T-helper 2 cell treated with Interferon-gamma antibody and Interleukin-4, amounts not matched to agents 5 μg/mL and 100 μg/mL, for 36 hours (primary cell): ENCODE results near the gene DUSP6.

ENCODE experiments used
- DNase-seq: peaks from one replicate; pipeline ENCODE4 v3.0.0; 2021; ENCODE audit warnings: low spot score
- H3K27ac Mint-ChIP-seq: one replicate; pipeline ENCODE4 v1.8.0; 2021; ENCODE audit warnings: mild to moderate bottlenecking, mixed read lengths
- H3K27me3 Mint-ChIP-seq: one replicate; pipeline ENCODE4 v1.8.0; 2021; ENCODE audit warnings: low read depth, mixed read lengths
- H3K36me3 Mint-ChIP-seq: one replicate; pipeline ENCODE4 v1.8.0; 2021; ENCODE audit warnings: low read depth, mixed read lengths
- H3K4me1 Mint-ChIP-seq: one replicate; pipeline ENCODE4 v1.8.0; 2021; ENCODE audit warnings: low read depth, mixed read lengths
- H3K4me3 Mint-ChIP-seq: one replicate; pipeline ENCODE4 v1.8.0; 2022; ENCODE audit warnings: mild to moderate bottlenecking, moderate library complexity, mixed read lengths
- H3K9me3 Mint-ChIP-seq: one replicate; pipeline ENCODE4 v1.8.0; 2021; ENCODE audit warnings: mixed read lengths

The DUSP6 gene

GRCh38 chr12:89383235-89384049 is 31.1 kb upstream of the DUSP6 start:
- H3K36me3 Mint-ChIP-seq: no peaks in the 10 kb centered on the region
- H3K4me1 Mint-ChIP-seq: peaks cover 26% of the 10 kb centered on the region
- H3K4me3 Mint-ChIP-seq: no peak overlapping the region
- no peaks in the 10 kb centered on the region for H3K27me3 Mint-ChIP-seq
- no peak for DNase-seq
- H3K9me3 Mint-ChIP-seq: no peaks in the 10 kb centered on the region
- peak overlapping the region; percentile 13 for H3K27ac Mint-ChIP-seq

DNA sequence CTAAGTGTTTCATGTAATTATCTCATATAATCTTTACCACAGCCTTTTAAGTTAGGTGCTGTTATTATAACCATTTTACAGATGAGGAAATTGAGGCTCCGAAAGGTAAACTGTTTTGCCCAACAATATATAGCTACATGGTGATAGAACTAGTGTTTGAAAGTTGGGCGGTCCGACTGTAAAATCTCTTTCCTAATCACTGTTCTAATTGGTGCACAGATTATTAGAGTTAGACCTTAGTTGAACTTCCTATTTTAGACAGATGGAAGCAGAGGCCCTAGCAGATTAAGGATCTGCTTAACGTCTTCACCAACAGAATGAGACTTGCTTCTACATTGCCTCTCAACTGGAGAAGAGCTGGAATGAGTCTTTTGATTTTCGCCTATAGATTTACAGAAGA is 30.0 kb upstream of the DUSP6 start:
- Mint-ChIP-seq H3K36me3 (peaks cover 4% of the 10 kb centered on the region), H3K4me1 (peaks cover 26% of the 10 kb centered on the region), H3K4me3 (no peak overlapping the region), H3K27me3 (no peaks in the 10 kb centered on the region), H3K9me3 (peaks cover 3% of the 10 kb centered on the region), H3K27ac (no peak overlapping the region)
- DNase-seq: no peak

GRCh38 chr12:89379839-89380467 is 27.7 kb upstream of the DUSP6 start:
- no peak overlapping the region for H3K4me3 Mint-ChIP-seq
- no peak for DNase-seq
- peaks cover 13% of the 10 kb centered on the region for H3K36me3 Mint-ChIP-seq
- H3K27ac Mint-ChIP-seq: no peak overlapping the region
- peaks cover 41% of the 10 kb centered on the region for H3K4me1 Mint-ChIP-seq
- H3K9me3 Mint-ChIP-seq: peaks cover 3% of the 10 kb centered on the region
- H3K27me3 Mint-ChIP-seq: no peaks in the 10 kb centered on the region

- Mint-ChIP-seq H3K36me3 (peaks cover 14% of the 10 kb centered on the region), H3K4me1 (peaks cover 35% of the 10 kb centered on the region), H3K9me3 (peaks cover 3% of the 10 kb centered on the region)
These were observed 27.0 kb upstream of the DUSP6 start for GRCh38 chr12:89379148-89379838.

DNA sequence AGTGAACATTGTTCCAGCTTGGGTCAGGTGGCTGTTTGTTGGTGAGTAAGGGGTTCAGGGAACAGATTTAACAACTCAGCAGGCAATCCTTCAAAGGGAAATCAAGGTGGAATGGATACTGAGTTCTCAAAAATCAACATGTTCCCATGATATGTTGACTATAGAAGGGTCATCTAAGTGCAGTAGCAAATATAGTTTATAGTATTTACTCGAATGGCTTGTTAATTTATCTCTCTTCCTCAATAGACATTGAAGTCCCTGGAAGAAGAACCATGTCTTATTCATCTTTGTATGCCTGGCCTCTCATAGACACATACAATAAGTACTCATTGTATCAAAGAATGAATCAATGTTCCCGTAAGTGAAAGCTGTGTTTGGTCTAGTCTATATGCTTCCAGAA is 24.5 kb upstream of the DUSP6 start:
- no peak for DNase-seq
- peak overlapping the region; percentile 19 for H3K4me3 Mint-ChIP-seq
- H3K27ac Mint-ChIP-seq: peak overlapping the region; percentile 74
- H3K4me1 Mint-ChIP-seq: peaks cover 31% of the 10 kb centered on the region
- no peaks in the 10 kb centered on the region for H3K27me3 Mint-ChIP-seq
- H3K36me3 Mint-ChIP-seq: peaks cover 16% of the 10 kb centered on the region
- H3K9me3 Mint-ChIP-seq: peaks cover 3% of the 10 kb centered on the region

More at GRCh38 chr12:89379148-89379838, 27.0 kb upstream of the DUSP6 start:
- Mint-ChIP-seq H3K27ac (no peak overlapping the region), H3K4me3 (no peak overlapping the region), H3K27me3 (no peaks in the 10 kb centered on the region)
- no peak for DNase-seq

- H3K4me1 Mint-ChIP-seq: peaks cover 33% of the 10 kb centered on the region
- peaks cover 16% of the 10 kb centered on the region for H3K36me3 Mint-ChIP-seq
- no peaks in the 10 kb centered on the region for H3K27me3 Mint-ChIP-seq
- peaks cover 3% of the 10 kb centered on the region for H3K9me3 Mint-ChIP-seq
- peak overlapping the region; percentile 40 for H3K4me3 Mint-ChIP-seq
- no peak for DNase-seq
- H3K27ac Mint-ChIP-seq: peak overlapping the region; percentile 74
These were observed 23.9 kb upstream of the DUSP6 start for GRCh38 chr12:89376202-89376529.

DNA sequence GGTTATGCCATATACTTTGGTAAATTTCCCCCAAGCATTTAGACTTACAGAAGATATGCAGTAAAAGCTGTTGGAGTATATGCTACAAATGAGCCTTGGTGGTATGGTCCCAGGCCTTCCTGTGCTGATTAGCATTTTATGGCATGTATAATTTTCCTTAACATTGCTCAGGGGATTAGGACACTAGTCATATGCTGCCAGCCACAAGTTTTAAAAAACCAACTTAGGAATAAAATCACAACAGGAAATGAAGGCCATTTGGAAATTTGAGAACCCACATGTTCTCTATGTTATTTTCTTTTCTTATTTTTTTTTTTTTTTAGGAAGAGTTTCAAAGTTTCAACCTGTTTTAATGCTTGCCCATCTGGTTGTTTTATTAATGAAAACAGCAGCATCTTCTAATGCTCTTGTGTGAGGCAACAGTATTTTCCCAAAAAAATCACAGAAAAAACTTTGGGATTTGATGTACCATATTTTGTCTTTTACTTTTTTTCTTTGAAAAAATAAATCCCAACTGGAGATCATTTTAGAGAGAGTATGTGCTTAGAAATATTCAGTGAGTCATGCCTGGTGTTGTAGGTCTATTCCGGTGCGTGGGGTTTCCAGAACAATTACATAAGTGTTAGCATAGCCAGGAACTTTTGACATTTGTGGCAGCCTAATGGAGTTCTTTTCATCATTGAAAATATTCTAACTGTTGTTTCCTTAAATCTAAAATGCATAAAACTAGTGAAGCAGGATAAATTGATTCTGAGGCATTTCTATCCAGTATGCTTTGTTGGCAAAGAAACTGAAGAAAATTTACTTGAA is 21.7 kb upstream of the DUSP6 start:
- Mint-ChIP-seq H3K27ac (no peak overlapping the region), H3K27me3 (no peaks in the 10 kb centered on the region), H3K9me3 (peaks cover 3% of the 10 kb centered on the region), H3K4me3 (no peak overlapping the region), H3K4me1 (peaks cover 39% of the 10 kb centered on the region), H3K36me3 (peaks cover 16% of the 10 kb centered on the region)
- no peak for DNase-seq

DNA sequence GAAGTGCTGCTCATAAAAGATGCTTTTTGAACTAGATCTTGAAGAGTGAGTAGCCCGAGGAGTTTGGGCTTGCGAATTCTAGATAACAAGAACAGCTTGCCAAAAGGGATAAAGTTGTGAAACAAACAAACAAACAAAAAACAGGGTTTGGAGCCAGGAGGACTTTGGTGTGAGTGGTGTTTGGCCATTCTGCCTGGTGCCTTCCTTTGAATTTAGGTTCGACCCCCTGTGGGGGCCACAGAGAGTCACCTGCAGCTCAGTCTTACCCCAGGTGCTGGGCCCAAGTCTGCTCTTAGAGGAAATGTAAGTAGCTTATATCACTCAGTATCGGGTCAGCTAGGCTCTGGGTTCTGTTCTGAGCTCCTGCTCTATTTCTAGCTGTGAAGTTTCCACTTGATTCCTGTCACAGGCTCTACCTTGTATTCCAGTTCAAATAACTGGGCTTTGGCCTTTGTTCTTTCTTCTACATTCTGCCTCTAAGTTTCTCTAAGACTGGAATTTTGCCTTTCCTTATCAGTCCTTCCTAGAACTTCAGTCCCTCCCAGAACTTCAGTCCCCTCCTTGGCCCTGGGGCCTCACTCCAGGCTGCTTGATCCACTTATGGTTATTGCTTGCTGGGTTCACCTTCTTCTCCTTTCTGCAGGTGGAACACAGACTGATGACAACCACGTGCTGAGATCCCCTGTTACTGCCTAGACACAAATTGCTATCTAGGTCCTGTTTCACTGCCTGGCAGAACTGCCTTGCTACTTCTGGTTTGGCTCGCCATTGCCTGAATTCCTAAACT is 20.5 kb upstream of the DUSP6 start:
- Mint-ChIP-seq H3K9me3 (peaks cover 2% of the 10 kb centered on the region), H3K4me3 (no peak overlapping the region), H3K4me1 (peaks cover 38% of the 10 kb centered on the region), H3K27me3 (no peaks in the 10 kb centered on the region), H3K36me3 (peaks cover 14% of the 10 kb centered on the region), H3K27ac (no peak overlapping the region)
- DNase-seq: no peak

DNA sequence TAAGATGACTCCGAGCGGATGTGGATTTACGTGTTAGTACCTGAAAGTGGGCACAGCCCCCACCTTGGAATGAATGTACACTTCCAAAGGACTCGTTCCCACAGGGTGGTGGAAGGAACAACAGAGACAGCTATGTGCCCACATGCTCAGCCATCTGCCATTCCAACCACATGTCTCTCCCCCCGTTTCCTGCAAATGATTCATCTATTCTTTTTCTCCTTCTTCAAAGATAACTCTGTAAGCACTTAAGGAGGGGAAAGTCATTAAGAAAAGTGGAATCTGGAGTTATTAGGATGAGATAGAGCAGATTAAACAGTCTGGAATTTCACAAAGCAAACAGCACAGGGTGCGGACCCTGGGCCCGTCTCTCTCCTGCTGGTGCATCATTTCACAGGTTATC is 18.5 kb upstream of the DUSP6 start:
- H3K36me3 Mint-ChIP-seq: peaks cover 5% of the 10 kb centered on the region
- H3K27ac Mint-ChIP-seq: no peak overlapping the region
- H3K4me3 Mint-ChIP-seq: no peak overlapping the region
- no peaks in the 10 kb centered on the region for H3K9me3 Mint-ChIP-seq
- peaks cover 25% of the 10 kb centered on the region for H3K4me1 Mint-ChIP-seq
- no peaks in the 10 kb centered on the region for H3K27me3 Mint-ChIP-seq
- no peak for DNase-seq

- peaks cover 3% of the 10 kb centered on the region for H3K36me3 Mint-ChIP-seq
- no peak overlapping the region for H3K4me3 Mint-ChIP-seq
- H3K9me3 Mint-ChIP-seq: no peaks in the 10 kb centered on the region
- H3K4me1 Mint-ChIP-seq: peaks cover 21% of the 10 kb centered on the region
- no peak for DNase-seq
- H3K27me3 Mint-ChIP-seq: no peaks in the 10 kb centered on the region
- H3K27ac Mint-ChIP-seq: no peak overlapping the region
These were observed 18.1 kb upstream of the DUSP6 start for GRCh38 chr12:89370421-89370831.

DNA sequence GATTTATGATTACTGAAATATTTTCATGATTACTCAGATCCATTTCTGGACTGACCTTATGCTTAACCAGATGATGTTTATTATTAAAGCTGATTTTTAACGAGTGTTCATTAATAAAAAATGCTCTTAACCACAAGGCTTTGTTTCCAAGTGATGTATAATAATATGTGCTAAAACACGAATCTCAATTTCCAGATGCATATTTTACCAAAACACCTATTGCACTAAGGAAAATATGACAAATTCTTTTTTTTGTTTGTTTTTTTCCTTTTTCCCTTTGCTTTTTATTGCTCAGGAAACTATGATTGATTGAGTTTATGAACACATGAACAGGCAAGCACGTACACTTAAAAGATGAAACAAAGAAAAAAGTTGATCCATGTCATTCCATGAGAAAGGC is 16.9 kb upstream of the DUSP6 start:
- H3K27me3 Mint-ChIP-seq: no peaks in the 10 kb centered on the region
- DNase-seq: no peak
- H3K4me3 Mint-ChIP-seq: no peak overlapping the region
- peaks cover 19% of the 10 kb centered on the region for H3K4me1 Mint-ChIP-seq
- peaks cover under 1% of the 10 kb centered on the region for H3K36me3 Mint-ChIP-seq
- no peaks in the 10 kb centered on the region for H3K9me3 Mint-ChIP-seq
- H3K27ac Mint-ChIP-seq: no peak overlapping the region

DNA sequence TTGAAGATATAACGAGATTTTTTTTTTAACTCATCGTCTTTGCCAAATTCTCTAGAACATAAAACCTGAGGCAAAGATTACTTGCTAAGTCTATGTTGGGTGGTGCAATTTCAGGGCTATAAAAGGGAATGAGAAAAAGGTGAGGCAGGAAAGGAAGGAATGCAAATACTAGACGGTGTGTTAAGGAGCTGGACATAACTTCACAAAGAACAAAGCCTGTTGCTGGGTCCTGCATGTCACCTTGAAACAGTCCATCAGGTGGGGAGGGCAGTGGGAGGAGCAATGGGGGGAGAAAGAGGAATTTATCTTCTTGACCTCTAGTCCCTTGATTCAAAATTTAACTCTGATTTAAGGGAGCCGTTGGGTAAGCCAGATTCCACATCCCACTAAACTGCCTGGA is 16.1 kb upstream of the DUSP6 start:
- no peak overlapping the region for H3K4me3 Mint-ChIP-seq
- peaks cover 20% of the 10 kb centered on the region for H3K4me1 Mint-ChIP-seq
- DNase-seq: no peak
- H3K36me3 Mint-ChIP-seq: no peaks in the 10 kb centered on the region
- no peaks in the 10 kb centered on the region for H3K27me3 Mint-ChIP-seq
- H3K27ac Mint-ChIP-seq: no peak overlapping the region
- H3K9me3 Mint-ChIP-seq: no peaks in the 10 kb centered on the region

GRCh38 chr12:89366676-89367364 is 14.5 kb upstream of the DUSP6 start:
- Mint-ChIP-seq H3K36me3 (no peaks in the 10 kb centered on the region), H3K4me3 (no peak overlapping the region), H3K9me3 (no peaks in the 10 kb centered on the region), H3K27ac (no peak overlapping the region), H3K4me1 (peaks cover 20% of the 10 kb centered on the region), H3K27me3 (no peaks in the 10 kb centered on the region)
- DNase-seq: no peak
